OCI-LY7 (cell line): ENCODE data around the gene PLCB1. TPM values are rescaled to one million over a fixed set of nuclear protein-coding genes. Genes with fewer than 3 reads are reported as not detected.

Experiments
- BruUV-seq: library from RNA; stranded (reverse); fragments of 400-500 nt; replicated peaks from 2 replicates; lab custom pipeline; 2021; lab: Mats Ljungman, UMichigan
- CTCF ChIA-PET: fragments of 300-600 bp; sonication (Branson Sonifier 250); formaldehyde crosslinking; loops from one replicate; lab custom pipeline; 2022; ENCODE audit warnings: antibody characterized with exemption; ENCODE audit not compliant: unreplicated experiment; lab: Charles Lee
- POLR2A ChIA-PET: fragments of 300-600 bp; sonication (Branson Sonifier 250); formaldehyde crosslinking; loops from one replicate; lab custom pipeline; 2022; ENCODE audit warnings: antibody characterized with exemption; lab: Charles Lee
- DNase-seq: peaks from one replicate; pipeline ENCODE4 v3.0.0-alpha.2; 2015; ENCODE audit warnings: low spot score
- H2AFZ ChIP-seq: fragments of 200-600 bp; sonication (generic), shearing (Covaris generic); 2 replicates; pipeline ENCODE4 v1.6.1; 2014; ENCODE audit warnings: mild to moderate bottlenecking, antibody characterized with exemption, low read length, moderate library complexity
- H3K27ac ChIP-seq: fragments of 200-600 bp; sonication (generic); 2 replicates; pipeline ENCODE4 v1.5.1; 2014; ENCODE audit warnings: mixed run types, low read depth, mild to moderate bottlenecking, moderate library complexity, low read length, inconsistent platforms; ENCODE audit not compliant: poor library complexity, severe bottlenecking
- H3K36me3 ChIP-seq: fragments of 200-600 bp; sonication (generic); 2 replicates; pipeline ENCODE4 v1.6.1; 2014; ENCODE audit warnings: mild to moderate bottlenecking, antibody characterized with exemption, low read length, moderate library complexity, mixed read lengths; ENCODE audit not compliant: insufficient read depth
- H3K4me1 ChIP-seq: fragments of 200-600 bp; sonication (generic); 2 replicates; pipeline ENCODE4 v1.5.1; 2014; ENCODE audit warnings: mild to moderate bottlenecking, low read length; ENCODE audit not compliant: insufficient read depth, poor library complexity, severe bottlenecking
- H3K4me2 ChIP-seq: fragments of 200-600 bp; sonication (generic); 2 replicates; pipeline ENCODE4 v1.6.1; 2014; ENCODE audit warnings: mild to moderate bottlenecking, low read length
- H3K4me3 ChIP-seq: fragments of 200-600 bp; sonication (generic); 2 replicates; pipeline ENCODE4 v1.5.1; 2014; ENCODE audit warnings: mild to moderate bottlenecking, low read depth, low read length; ENCODE audit not compliant: poor library complexity, severe bottlenecking
- H3K79me2 ChIP-seq: fragments of 200-600 bp; sonication (generic); 2 replicates; pipeline ENCODE4 v1.6.1; 2016; ENCODE audit warnings: low read depth, mild to moderate bottlenecking, low read length, moderate library complexity, mixed read lengths; ENCODE audit not compliant: insufficient read depth
- H3K9me2 ChIP-seq: fragments of 200-600 bp; sonication (generic); 2 replicates; pipeline ENCODE4 v1.6.1; 2016; ENCODE audit warnings: mild to moderate bottlenecking, low read length, mixed read lengths; ENCODE audit not compliant: insufficient read depth
- H3K9me3 ChIP-seq: fragments of 200-600 bp; sonication (generic); 2 replicates; pipeline ENCODE4 v1.6.1; 2014; ENCODE audit warnings: mild to moderate bottlenecking, mixed run types, low read length, mixed read lengths
- H4K20me1 ChIP-seq: fragments of 200-600 bp; sonication (generic); 2 replicates; pipeline ENCODE4 v1.6.1; 2014; ENCODE audit warnings: mild to moderate bottlenecking, antibody characterized with exemption, low read length, moderate library complexity, mixed read lengths; ENCODE audit not compliant: insufficient read depth
- EZH2phosphoT487 ChIP-seq: fragments of 200-600 bp; sonication (generic); IDR thresholded peaks from 2 replicates; pipeline ENCODE4 v1.6.1; 2018; ENCODE audit warnings: low read depth, borderline replicate concordance, mild to moderate bottlenecking, mixed run types, antibody characterized with exemption, low read length, moderate library complexity, mixed read lengths
- intact Hi-C: fragments of 100-400 bp; cut with micrococcal nuclease; formaldehyde crosslinking; loops from one replicate; pipeline ENCODE4 v1.10.0; 2022; ENCODE audit not compliant: unreplicated experiment
- total RNA-seq, 2 experiments: library from RNA; depleted of rRNA in 1 of 2; stranded (reverse); fragments of >200 nt in 1 of 2; shearing (Covaris generic) in 1 of 2; gene quantifications; 2 replicates each; pipeline ENCODE4 v1.2.3, GENCODE V29; 2014 to 2022
- TF ChIP-seq, protein P1 (sequence below): fragments of 200-600 bp; sonication (generic); conservative IDR thresholded peaks from 2 replicates; pipeline ENCODE4 v1.5.1; 2014; ENCODE audit warnings: mild to moderate bottlenecking, antibody characterized with exemption, low read length, moderate library complexity, mixed read lengths

Gene PLCB1
- total RNA-seq, 2 experiments from 2014 or later, result 14.6 to 30.5 TPM

DNA sequence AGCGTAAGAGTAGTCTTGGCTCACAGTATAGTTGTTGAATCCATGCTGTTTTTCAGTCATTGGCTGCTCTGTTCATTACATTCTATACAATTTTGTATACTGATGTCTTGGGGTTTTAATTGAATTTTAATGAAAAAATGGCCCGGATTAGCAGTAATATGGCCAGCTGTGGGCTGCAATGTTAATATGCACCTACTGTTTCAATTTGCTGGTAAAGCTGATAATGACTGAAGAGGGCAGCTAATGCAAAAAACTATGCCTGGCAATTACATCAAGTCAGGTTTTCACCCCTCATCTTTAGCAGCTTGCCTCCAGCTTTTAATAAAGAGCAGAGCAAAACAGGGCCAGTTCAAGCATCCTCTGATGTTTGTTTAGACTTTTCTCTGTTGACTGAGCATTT, 394.5 kb downstream of the PLCB1 start:
- no peak overlapping the region for H3K4me2 ChIP-seq
- POLR2A ChIA-PET, result interaction anchor here (0.7 to 3.0 kb wide), 2 partner anchors 10 to 75 kb away, joined by 3 to 16 read pairs; no protein-coding TSS in a partner anchor
- DNase-seq, result no peak
- TF ChIP-seq, protein P1, sequence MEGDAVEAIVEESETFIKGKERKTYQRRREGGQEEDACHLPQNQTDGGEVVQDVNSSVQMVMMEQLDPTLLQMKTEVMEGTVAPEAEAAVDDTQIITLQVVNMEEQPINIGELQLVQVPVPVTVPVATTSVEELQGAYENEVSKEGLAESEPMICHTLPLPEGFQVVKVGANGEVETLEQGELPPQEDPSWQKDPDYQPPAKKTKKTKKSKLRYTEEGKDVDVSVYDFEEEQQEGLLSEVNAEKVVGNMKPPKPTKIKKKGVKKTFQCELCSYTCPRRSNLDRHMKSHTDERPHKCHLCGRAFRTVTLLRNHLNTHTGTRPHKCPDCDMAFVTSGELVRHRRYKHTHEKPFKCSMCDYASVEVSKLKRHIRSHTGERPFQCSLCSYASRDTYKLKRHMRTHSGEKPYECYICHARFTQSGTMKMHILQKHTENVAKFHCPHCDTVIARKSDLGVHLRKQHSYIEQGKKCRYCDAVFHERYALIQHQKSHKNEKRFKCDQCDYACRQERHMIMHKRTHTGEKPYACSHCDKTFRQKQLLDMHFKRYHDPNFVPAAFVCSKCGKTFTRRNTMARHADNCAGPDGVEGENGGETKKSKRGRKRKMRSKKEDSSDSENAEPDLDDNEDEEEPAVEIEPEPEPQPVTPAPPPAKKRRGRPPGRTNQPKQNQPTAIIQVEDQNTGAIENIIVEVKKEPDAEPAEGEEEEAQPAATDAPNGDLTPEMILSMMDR, result no peak
- TF ChIP-seq EZH2phosphoT487, result no peak
- peaks cover 20% of the 10 kb centered on the region for H3K36me3 ChIP-seq
- peaks cover 65% of the 10 kb centered on the region for H3K4me1 ChIP-seq
- H3K9me3 ChIP-seq, result peaks cover 8% of the 10 kb centered on the region; the same call in 1 of the 2 replicates
- intact Hi-C loops, result no loop called here
- H3K79me2 ChIP-seq, result peaks cover 10% of the 10 kb centered on the region; the same call in 1 of the 2 replicates
- H3K27ac ChIP-seq, result no peak overlapping the region
- H2AFZ ChIP-seq, result no peak overlapping the region
- no peaks in the 10 kb centered on the region for H3K9me2 ChIP-seq
- H4K20me1 ChIP-seq, result no peaks in the 10 kb centered on the region
- BruUV-seq, result no TSS peak
- CTCF ChIA-PET, result no interaction called here
- H3K4me3 ChIP-seq, result no peak overlapping the region

DNA sequence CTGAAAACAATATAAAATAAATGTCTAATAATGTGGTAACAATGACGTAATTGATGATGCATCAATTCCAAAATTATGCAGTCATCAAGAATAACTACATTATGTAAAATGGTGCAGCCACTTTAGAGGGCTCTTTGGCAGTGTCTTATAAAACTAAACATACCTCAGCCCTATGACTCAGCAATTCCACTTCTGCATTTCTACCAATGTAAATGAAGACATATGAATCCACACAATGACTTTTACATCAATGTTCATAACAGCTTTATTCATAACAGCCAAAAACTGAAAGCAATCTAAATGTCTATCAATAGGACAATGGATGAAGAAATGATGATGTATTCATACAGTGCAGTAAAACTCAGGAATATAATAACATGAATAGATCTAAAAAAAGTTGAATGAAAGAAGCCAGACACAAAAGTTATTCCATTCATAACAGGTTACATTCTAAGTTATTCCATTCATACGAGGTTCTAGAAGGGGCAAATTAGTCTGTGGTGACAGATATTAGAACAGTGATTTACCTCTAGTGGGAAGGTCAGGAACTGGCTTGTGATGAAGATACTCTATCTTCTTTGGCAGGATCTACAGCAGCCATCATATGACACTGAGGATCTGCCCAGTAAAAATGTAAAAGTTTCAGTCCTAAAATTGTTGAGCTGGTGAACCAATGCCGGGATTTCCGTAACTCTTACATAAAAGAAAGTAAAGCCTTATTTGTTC, 396.1 kb downstream of the PLCB1 start:
- ChIA-PET POLR2A (interaction anchor here (0.9 to 3.0 kb wide), 2 partner anchors 9 to 97 kb away, joined by 4 to 16 read pairs; no protein-coding TSS in a partner anchor), CTCF (no interaction called here)
- H3K36me3 ChIP-seq, result peaks cover 26% of the 10 kb centered on the region
- peak; percentile 59 for DNase-seq
- peak overlapping the region; percentile 23 for H3K4me2 ChIP-seq
- H4K20me1 ChIP-seq, result no peaks in the 10 kb centered on the region
- H3K4me1 ChIP-seq, result peaks cover 75% of the 10 kb centered on the region
- H3K4me3 ChIP-seq, result no peak overlapping the region
- H3K9me3 ChIP-seq, result peaks cover 14% of the 10 kb centered on the region; the same call in 1 of the 2 replicates
- H3K79me2 ChIP-seq, result peaks cover 11% of the 10 kb centered on the region; the same call in 1 of the 2 replicates
- TF ChIP-seq, protein P1, result no peak
- no peak for TF ChIP-seq EZH2phosphoT487
- BruUV-seq, result no TSS peak
- H2AFZ ChIP-seq, result no peak overlapping the region
- H3K27ac ChIP-seq, result peak overlapping the region; percentile 30
- intact Hi-C loops, result no loop called here
- H3K9me2 ChIP-seq, result no peaks in the 10 kb centered on the region

DNA sequence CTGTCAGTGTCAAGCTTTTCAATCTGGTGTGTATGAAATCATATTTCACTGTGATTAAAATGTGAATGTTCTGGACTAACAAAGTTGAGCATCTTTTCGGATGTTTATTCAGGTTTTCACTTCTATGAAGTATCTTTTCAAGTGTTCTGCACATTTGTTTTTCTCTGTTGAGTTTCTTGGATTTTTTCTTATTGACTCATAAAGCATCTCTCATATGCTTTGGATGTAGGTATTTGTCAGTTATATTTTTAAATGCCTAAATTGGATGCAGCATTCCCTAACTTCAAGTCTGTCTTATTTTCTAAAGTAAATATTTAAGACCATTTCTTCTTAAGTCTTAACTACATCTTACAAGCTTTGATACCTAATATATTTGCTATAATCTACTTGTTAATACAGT, 398.0 kb downstream of the PLCB1 start:
- ChIA-PET POLR2A (interaction anchor here (0.5 kb wide), 1 partner anchor 140 kb away, joined by 3 read pairs; no protein-coding TSS in a partner anchor), CTCF (no interaction called here)
- Histone ChIP-seq H3K79me2 (peaks cover 19% of the 10 kb centered on the region; the same call in 1 of the 2 replicates), H3K9me3 (peaks cover 14% of the 10 kb centered on the region; the same call in 1 of the 2 replicates), H3K36me3 (peaks cover 31% of the 10 kb centered on the region), H3K4me1 (peaks cover 72% of the 10 kb centered on the region), H3K9me2 (no peaks in the 10 kb centered on the region), H3K27ac (no peak overlapping the region), H4K20me1 (no peaks in the 10 kb centered on the region), H3K4me3 (no peak overlapping the region), H3K4me2 (no peak overlapping the region), H2AFZ (no peak overlapping the region)
- no TSS peak for BruUV-seq
- intact Hi-C loops, result loop anchor here (10.0 kb wide), 1 partner anchor 765 kb away; no protein-coding TSS in a partner anchor
- TF ChIP-seq, protein P1, result no peak
- TF ChIP-seq EZH2phosphoT487, result no peak
- no peak for DNase-seq
